ENCODE measurements around the gene VPS13D. TPM values are rescaled to one million over a fixed set of nuclear protein-coding genes. Genes with fewer than 3 reads are reported as not detected.

The VPS13D gene
- total and polyA plus RNA-seq, 3 donors from 2014 or later = 51.9 to 125 (median 86.8) TPM

DNA sequence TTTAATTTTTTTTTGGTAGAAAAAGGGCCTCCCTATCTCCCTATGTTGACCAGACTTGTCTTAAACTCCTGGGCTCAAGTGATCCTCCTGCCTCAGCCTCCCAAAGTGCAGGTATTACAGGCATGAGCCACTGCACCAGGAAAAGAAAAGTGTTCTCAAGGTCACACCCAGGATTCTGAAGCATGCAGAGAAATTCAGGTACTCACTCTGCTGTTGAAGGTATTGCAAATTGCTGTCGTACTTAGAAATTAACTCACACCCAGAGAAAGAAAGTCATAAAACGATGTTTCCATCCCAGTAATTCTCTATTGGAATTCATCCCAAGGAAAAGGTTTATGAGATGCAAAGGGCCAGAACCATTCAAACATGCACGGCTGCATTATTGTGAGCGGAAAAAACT lies 314.5 kb downstream of the VPS13D start:
- Histone ChIP-seq H3K9me3 (no peaks in the 10 kb centered on the region), H3K27me3 (no peaks in the 10 kb centered on the region), H3K27ac (no peak overlapping the region), H3K4me3 (no peak overlapping the region), H3K4me1 (peaks cover 22% of the 10 kb centered on the region), H3K36me3 (ENCODE audit: low read depth, missing control alignments) (no peaks in the 10 kb centered on the region)
- no peak for DNase-seq
- WGBS, 2 donors = 77% methylated on average over 4 of the region's 4 CpGs
- intact Hi-C loops (cut with DNase I; ENCODE audit: low total_unique reads) = no loop called here
- no peak for TF ChIP-seq POLR2A (IDR thresholded peaks at IDR 0.05)
- TF ChIP-seq, protein P1, sequence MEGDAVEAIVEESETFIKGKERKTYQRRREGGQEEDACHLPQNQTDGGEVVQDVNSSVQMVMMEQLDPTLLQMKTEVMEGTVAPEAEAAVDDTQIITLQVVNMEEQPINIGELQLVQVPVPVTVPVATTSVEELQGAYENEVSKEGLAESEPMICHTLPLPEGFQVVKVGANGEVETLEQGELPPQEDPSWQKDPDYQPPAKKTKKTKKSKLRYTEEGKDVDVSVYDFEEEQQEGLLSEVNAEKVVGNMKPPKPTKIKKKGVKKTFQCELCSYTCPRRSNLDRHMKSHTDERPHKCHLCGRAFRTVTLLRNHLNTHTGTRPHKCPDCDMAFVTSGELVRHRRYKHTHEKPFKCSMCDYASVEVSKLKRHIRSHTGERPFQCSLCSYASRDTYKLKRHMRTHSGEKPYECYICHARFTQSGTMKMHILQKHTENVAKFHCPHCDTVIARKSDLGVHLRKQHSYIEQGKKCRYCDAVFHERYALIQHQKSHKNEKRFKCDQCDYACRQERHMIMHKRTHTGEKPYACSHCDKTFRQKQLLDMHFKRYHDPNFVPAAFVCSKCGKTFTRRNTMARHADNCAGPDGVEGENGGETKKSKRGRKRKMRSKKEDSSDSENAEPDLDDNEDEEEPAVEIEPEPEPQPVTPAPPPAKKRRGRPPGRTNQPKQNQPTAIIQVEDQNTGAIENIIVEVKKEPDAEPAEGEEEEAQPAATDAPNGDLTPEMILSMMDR (IDR thresholded peaks at IDR 0.05) = no peak

DNA sequence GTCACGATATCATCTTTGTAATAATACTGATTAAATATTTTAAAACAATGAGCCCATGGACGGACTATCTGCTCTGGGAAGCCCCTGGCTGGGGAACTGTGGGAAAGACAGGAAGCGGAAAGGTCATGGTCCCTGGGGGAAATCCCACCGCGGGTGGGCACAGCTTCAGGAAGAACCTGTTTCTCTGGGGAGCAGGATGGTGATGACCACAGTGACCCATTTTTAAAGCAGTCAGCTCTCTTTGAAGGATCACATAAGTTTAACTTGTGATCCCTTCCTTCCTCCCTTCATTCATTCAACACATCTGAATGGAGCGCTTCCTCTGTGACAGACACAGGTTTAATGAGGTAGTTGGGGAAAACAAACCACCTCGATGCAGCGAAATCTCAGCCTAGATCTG lies 315.2 kb downstream of the VPS13D start:
- Histone ChIP-seq H3K27ac (no peak overlapping the region), H3K4me3 (no peak overlapping the region), H3K27me3 (no peaks in the 10 kb centered on the region), H3K9me3 (no peaks in the 10 kb centered on the region), H3K36me3 (ENCODE audit: low read depth, missing control alignments) (no peaks in the 10 kb centered on the region), H3K4me1 (peaks cover 23% of the 10 kb centered on the region)
- no peak for DNase-seq
- intact Hi-C loops (cut with DNase I; ENCODE audit: low total_unique reads) = no loop called here
- TF ChIP-seq, protein P1 (IDR thresholded peaks at IDR 0.05) = no peak
- no peak for TF ChIP-seq POLR2A (IDR thresholded peaks at IDR 0.05)
- 66% methylated on average over 8 of the region's 8 CpGs for WGBS, 2 donors

DNA sequence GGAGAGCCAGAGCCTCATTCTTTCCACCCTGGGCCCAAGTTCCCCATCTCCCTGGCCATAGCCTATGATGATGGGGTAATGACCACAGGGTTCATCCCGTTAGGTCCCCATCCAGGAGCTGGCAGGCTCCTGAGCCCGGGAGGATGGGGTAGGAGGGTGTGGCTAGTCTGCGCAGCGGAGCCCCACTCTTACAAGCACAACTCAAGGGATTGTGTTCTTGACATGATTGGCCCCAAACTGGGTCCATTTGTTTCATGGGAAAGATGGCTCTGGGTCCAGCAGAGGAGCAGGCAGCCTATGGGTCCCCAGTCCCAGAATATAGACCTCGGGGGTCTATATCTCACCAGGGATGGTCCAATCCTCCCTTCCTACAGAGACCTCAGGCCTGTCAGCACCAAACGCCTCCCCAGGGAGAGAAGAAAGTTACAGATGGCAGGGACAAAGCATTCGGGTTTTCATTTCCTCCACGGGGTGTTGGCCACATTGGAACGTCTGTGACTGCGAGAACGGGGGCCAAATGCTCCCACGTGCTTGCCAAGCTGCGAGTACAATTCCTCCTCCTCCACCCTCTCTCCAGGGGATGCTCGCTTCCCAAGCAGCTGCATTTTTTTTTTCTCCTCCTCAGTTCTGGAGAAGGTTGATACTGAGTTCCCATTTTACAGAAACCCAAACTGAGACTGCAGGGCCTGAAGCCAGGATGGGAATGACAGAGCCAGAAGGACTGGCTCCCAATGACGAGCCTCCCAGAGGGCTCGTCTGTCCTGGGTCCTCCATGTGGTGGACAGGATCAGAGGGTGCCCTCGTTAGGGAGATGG lies 317.1 kb downstream of the VPS13D start:
- DNase-seq = peak; percentile 69
- intact Hi-C loops (cut with DNase I; ENCODE audit: low total_unique reads) = no loop called here
- WGBS, 2 donors = 49 to 65% methylated on average over 11 to 17 of the region's 17 CpGs
- Histone ChIP-seq H3K9me3 (no peaks in the 10 kb centered on the region), H3K27ac (peak overlapping the region in 1 of 2 donors; percentile 19), H3K4me1 (peaks cover 14% of the 10 kb centered on the region), H3K36me3 (ENCODE audit: low read depth, missing control alignments) (no peaks in the 10 kb centered on the region), H3K4me3 (no peak overlapping the region), H3K27me3 (no peaks in the 10 kb centered on the region)
- TF ChIP-seq, protein P1 (IDR thresholded peaks at IDR 0.05) = no peak
- no peak for TF ChIP-seq POLR2A (IDR thresholded peaks at IDR 0.05)

DNA sequence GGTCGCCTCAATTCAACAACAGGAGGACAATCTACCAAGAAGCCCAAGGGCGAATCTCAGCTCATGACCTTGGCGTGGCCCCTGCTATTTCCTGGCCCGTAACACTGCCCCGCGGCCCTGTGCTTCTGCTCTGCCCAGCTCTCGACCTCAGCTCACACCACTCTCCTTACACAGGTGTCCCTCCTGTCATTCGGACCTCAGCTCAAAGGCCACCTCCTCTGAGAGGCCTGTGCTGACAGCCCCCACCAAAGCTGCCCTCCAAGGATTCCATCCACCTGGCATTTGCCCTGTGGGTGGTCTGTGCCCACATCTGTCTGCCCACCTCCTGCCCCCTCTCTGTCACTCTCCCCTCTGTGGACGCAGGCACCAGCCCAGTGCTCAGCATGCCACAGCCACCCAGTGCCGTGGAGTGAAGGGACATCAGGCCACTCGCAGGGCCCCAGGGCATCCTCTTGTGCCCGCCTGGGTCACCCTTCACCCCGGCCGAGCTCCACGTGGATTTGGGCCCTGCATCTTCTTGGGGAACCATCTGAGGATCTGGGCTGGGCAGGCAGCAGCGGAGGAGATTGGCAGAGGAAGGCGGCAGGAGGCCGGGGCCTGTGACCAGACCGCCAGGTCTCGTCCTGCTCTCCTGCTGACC lies 317.9 kb downstream of the VPS13D start:
- Histone ChIP-seq H3K9me3 (no peaks in the 10 kb centered on the region), H3K4me1 (peaks cover 14% of the 10 kb centered on the region), H3K36me3 (ENCODE audit: low read depth, missing control alignments) (no peaks in the 10 kb centered on the region), H3K27ac (peak overlapping the region in 1 of 2 donors; percentile 19), H3K27me3 (no peaks in the 10 kb centered on the region), H3K4me3 (no peak overlapping the region)
- TF ChIP-seq, protein P1 (IDR thresholded peaks at IDR 0.05) = no peak
- TF ChIP-seq POLR2A (IDR thresholded peaks at IDR 0.05) = no peak
- 87 to 92% methylated on average over 15 to 20 of the region's 20 CpGs for WGBS, 2 donors
- intact Hi-C loops (cut with DNase I; ENCODE audit: low total_unique reads) = no loop called here
- no peak for DNase-seq

Measured in testis (tissue), 3 donors.